ENCODE data around the gene COL5A2.

Gene COL5A2

DNA sequence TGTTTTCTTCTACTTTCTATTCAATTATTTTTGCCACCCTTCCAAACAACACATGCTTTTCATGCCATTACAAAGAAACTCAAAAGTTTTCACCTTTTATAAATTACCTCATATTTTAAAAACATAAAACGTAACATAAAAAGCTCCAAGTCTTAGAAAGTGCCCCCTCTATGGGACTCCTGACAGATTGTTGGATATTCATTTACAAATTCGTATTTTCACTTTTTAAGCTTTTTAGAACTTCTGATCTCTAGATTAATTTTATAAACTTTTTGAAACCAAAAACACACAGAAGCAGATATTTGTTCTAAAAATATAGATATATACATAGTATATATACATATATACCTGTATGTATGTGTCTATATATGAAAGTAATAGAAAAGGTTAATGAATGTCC is 1.5 kb downstream of the COL5A2 start:
- no peak for DNase-seq

GRCh38 chr2:189177251-189177840 is 2.2 kb downstream of the COL5A2 start:
- no peak for DNase-seq

GRCh38 chr2:189176516-189176915 is 3.0 kb downstream of the COL5A2 start:
- no peak for DNase-seq

DNA sequence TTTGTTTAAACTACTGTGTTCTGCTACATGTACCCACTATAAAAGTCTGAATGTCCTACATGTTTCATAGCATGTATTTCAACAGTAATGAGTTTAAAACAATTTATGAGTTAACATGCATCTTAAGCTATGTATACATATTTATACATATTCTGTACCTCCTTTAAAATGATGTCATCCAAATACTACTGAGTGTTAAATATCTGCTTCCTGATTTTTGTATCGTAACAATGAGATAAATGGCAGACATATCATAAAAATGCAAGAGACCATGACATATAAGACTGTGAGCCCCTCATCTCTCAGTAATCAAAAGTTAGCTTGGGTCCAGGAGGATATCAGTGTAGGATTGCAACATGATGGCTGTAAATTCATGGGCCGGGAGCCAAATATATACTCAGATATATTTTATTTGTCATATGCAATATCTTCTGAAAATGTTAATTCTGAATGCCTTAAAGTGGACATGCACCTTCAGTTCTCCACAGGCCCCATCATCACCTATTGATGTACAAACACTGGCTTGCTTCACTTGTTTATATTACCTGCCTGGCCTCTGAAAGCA is 3.6 kb downstream of the COL5A2 start:
- DNase-seq: no peak

GRCh38 chr2:189171956-189172609 is 7.5 kb downstream of the COL5A2 start:
- no peak for DNase-seq

DNA sequence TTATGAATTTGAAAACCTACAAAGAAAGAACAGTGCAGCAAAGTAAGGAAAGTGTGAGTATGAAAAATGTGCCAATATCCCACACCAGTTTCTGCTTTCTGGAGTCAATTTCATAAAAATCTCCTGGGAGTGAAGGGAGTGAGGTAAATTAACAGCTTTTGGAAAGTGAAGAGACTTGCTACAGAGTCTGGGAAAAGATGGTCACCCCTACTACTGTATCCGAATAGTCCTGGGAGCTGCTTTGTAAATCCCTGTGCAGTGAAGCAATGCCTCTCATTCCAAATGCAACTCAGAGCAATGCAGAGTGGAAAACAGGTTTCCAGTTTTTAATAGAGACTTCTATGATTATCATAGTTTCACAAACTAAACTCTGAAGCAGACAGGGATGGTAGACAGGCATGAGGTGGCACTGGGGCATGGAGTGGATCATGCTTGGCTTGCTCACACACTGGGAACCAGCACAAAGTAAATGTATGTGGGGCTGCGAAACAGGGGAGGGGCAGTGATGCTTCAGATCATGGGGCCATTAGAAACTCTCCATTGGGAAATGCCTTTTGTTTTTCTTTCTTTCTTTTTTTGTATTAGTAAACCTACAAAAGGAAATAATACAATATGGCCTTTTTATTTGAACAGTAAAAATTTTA is 10.6 kb downstream of the COL5A2 start:
- DNase-seq: no peak

DNA sequence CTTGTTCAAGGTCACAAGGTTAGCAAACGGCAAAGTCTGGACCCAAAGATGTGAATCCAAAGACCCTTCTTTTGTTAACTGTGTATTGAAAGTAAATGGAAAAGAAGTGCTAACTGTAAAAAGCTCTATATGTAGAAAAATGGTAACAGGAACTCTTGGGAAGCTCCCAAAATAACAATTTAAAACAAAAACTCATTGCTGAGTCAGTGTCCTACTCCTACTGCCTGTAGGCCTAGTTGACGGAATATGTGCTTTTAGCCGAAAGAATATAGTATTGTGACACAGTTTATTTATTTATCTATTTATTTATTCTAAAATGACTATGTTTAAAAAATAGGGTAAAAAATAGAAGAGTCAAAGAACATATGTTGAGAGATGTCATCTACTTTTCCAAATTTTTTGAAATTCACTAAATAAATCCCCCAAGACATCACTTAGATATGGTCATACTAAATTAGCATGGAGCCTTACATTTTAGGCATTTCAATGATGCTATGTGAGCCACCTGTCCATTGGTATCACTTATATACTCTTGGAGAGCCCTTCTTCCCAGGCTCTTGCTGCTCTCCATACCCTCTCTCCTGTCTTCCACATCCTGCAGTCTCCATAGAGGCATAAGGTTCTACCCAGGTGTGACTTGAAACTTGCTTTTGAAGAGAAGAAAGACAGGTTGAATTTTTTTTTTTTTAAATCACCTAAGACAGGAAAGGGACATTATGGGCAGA is 13.7 kb downstream of the COL5A2 start:
- DNase-seq: no peak

DNA sequence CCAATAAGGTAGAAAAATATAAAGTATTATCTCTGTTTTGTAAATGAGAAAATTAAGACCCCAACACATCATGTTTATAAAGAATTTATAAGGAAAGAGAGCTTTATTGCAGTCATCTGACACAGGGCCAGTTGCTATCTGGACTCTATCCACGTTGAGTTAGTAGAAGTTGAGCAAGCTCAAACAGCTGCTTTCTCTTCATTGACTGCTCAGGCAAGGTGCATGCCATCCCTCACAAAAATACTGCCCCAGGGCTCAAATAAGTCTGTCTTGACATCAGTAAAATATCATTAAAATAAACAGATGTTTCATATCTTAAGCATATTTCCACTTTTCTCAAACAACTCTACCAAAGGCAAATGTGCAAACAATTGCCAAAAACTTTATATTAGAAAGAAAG is 14.8 kb downstream of the COL5A2 start:
- no peak for DNase-seq

GRCh38 chr2:189163889-189164288 is 15.7 kb downstream of the COL5A2 start:
- no peak for DNase-seq

- no peak for DNase-seq
These were observed 17.0 kb downstream of the COL5A2 start for GRCh38 chr2:189162566-189162965.

DNA sequence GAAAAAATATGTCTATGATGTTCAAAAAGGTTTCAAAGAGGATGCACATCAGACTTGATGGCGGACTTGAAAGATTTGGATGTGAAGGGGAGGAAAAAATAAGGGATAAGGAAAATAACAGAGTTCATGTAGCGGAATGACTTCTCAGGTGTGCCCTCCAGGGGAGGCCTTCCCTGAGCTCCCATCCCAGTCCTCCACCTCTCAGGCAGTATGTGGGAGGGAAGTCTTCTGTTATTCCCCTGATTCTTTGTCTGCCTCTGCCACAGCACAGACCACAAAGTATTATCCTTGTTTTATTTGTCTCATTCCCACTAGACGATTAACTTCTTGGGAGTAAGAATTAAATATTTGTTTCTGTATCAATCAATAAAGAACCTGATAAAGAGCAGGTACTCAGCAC is 17.7 kb downstream of the COL5A2 start:
- no peak for DNase-seq

DNA sequence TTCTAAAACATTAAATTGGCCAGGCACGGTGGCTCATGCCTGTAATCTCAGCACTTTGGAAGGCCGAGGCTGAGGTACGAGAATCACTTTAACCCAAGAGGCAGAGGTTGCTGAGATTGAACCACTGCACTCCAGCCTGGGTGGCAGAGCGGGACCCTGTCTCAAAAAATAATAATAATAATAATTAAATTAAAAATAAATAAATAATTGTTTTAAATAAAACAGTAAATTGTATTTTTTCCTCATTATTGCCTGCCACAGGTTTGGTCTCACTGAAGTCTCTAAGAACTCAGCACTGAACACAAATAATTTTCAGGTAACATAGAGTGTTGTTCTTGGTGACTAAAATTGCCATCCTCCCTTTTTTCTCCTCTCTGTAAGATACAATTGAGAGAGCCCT is 19.8 kb downstream of the COL5A2 start:
- no peak for DNase-seq

GRCh38 chr2:189159273-189159672 is 20.3 kb downstream of the COL5A2 start:
- DNase-seq: no peak

- DNase-seq: no peak
These were observed 21.6 kb downstream of the COL5A2 start for GRCh38 chr2:189157939-189158338.

GRCh38 chr2:189157456-189157855 is 22.1 kb downstream of the COL5A2 start:
- no peak for DNase-seq

GRCh38 chr2:189155795-189156194 is 23.8 kb downstream of the COL5A2 start:
- no peak for DNase-seq

GRCh38 chr2:189153619-189154018 is 25.9 kb downstream of the COL5A2 start:
- no peak for DNase-seq

DNA sequence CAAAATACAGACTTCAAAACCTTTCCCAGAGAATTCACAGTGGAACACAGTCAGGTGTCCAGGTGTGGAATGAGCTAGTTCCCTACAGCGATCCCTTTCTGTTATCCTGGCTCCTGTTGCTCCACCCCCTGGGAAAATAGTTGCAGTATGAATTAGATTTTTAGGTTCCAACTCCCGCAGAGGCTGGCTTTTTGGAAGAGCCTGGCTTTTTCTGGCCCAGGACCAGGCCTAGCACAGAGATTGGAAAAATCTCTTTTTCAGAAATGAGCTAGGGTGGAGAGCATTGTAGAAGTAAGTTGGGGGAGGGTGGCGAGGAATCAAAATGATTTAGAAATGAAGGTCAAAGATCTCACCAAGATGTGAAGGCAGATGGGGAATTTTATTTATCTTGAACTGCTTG is 27.1 kb downstream of the COL5A2 start:
- DNase-seq: no peak

DNA sequence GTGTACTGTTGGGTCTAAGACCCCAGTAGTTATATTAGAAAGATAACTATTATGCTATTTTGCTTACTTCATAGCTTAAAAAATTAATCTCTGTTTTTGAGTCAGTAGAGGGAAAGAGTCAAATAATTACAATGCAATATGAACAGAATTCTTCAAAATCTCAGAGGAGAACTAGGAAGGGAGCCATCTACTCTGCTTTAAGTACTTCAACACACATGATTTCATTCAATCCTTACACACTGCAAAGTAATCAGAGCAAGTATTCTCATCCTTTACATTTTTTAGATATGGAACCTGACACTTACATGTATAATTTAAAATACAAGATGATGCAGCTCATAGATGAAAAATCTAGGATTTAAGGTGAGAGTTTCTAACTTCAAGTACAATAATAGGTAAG is 27.7 kb downstream of the COL5A2 start:
- DNase-seq: no peak

- no peak for DNase-seq
These were observed 29.5 kb downstream of the COL5A2 start for GRCh38 chr2:189150033-189150432.

DNA sequence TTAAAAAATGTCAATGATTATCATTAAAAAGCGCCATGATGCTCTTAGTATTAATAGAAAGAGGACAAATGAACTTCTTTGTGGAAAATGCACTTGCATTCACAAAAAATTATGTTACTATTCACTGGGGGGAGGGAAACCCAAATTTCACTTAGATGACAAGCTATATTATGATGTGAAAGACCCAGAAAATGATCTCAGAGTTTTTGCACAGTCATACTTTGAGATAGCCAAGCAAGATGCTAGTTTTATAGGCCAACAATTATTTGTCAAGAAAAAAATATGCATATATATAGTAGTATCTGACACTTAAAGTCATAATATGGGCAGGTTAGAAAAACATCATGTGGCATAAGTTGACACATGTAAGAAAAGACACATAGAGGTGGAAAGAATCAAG is 31.6 kb downstream of the COL5A2 start:
- DNase-seq: no peak

GRCh38 chr2:189147361-189147760 is 32.2 kb downstream of the COL5A2 start:
- no peak for DNase-seq

- no peak for DNase-seq
These were observed 33.0 kb downstream of the COL5A2 start for GRCh38 chr2:189146553-189146952.
